Thyroid gland (tissue), 4 donors: ENCODE results near the gene FGFBP1.

Experiments
- CTCF ChIP-seq, 6 experiments: fragments of 200-600 bp in 3 of 6; fragments of 450-650 bp in 3 of 6; sonication (generic) in 3 of 6; IDR thresholded peaks; one replicate each; pipeline ENCODE4 v1.5.1; 2016 to 2019; ENCODE audit warnings: antibody characterized with exemption in 6 of 6, mild to moderate bottlenecking in 2 of 6, inconsistent platforms in 1 of 6, moderate library complexity in 1 of 6
- POLR2A ChIP-seq, 2 donors: fragments of 450-650 bp; IDR thresholded peaks; one replicate each; pipeline ENCODE4 v1.6.1; 2017; ENCODE audit warnings: antibody characterized with exemption in 2 of 2, mild to moderate bottlenecking in 2 of 2, moderate library complexity in 1 of 2

- TF ChIP-seq POLR2A (IDR thresholded peaks at IDR 0.05) (no peak), CTCF (IDR thresholded peaks at IDR 0.05) (no peak)
Observed at GRCh38 chr4:15986907-15987306, 48.4 kb upstream of the FGFBP1 start.
